Uterus (tissue), 4 donors: ENCODE data around the gene FBXL13. TPM values are rescaled to one million over a fixed set of nuclear protein-coding genes. Genes with fewer than 3 reads are reported as not detected.

ENCODE experiments used
- DNase-seq, 2 donors: peaks; one replicate each; pipeline ENCODE4 v3.0.0-alpha.2; 2019 to 2020
- H3K27ac ChIP-seq, 2 donors: fragments of 200-600 bp; sonication (generic); 1 replicate in 1 of 2; 2 replicates in 1 of 2; pipeline ENCODE4 v1.5.1; 2016 to 2018
- H3K27me3 ChIP-seq, 2 donors: fragments of 200-600 bp; sonication (generic); one replicate each; pipeline ENCODE4 v1.5.1; 2018 to 2019; ENCODE audit warnings: control low read depth in 1 of 2
- H3K36me3 ChIP-seq, 2 donors: fragments of 200-600 bp; sonication (generic); one replicate each; pipeline ENCODE4 v1.5.1; 2019; ENCODE audit warnings: control low read depth in 1 of 2
- H3K4me1 ChIP-seq, 2 donors: fragments of 200-600 bp; sonication (generic); one replicate each; pipeline ENCODE4 v1.5.1; 2018 to 2019; ENCODE audit warnings: control low read depth in 1 of 2
- H3K4me3 ChIP-seq, 2 donors: fragments of 200-600 bp; sonication (generic); 1 replicate in 1 of 2; 2 replicates in 1 of 2; pipeline ENCODE4 v1.5.1; 2018 to 2019; ENCODE audit warnings: mild to moderate bottlenecking in 1 of 2
- H3K9me3 ChIP-seq, 2 donors: fragments of 200-600 bp; sonication (generic); one replicate each; pipeline ENCODE4 v1.5.1; 2019; ENCODE audit warnings: control low read depth in 1 of 2
- POLR2A ChIP-seq, 2 donors: fragments of 450-650 bp; IDR thresholded peaks; one replicate each; pipeline ENCODE4 v1.6.1; 2016; ENCODE audit warnings: antibody characterized with exemption in 2 of 2, mild to moderate bottlenecking in 1 of 2, moderate library complexity in 1 of 2
- intact Hi-C: fragments of 100-400 bp; cut with DNase I; formaldehyde crosslinking; loops from one replicate; pipeline ENCODE4 v1.15.1; 2023; ENCODE audit warnings: low total_unique reads
- total RNA-seq, 4 donors: library from RNA; depleted of rRNA in 3 of 4; stranded (reverse); fragments of >200 nt in 3 of 4; gene quantifications; one replicate each; pipeline versions ENCODE4 v1.1.0 to v1.2.4, GENCODE V29; 2014 to 2023
- TF ChIP-seq, protein P1 (sequence below), 4 experiments: fragments of 200-600 bp in 2 of 4; fragments of 450-650 bp in 2 of 4; sonication (generic) in 2 of 4; IDR thresholded peaks; one replicate each; pipeline ENCODE4 v1.5.1; 2016 to 2019; ENCODE audit warnings: antibody characterized with exemption in 4 of 4, mild to moderate bottlenecking in 2 of 4, moderate library complexity in 1 of 4
- donor health status: DM: yes; HTN: yes; CAD: no.

The FBXL13 gene
- total RNA-seq, 4 donors from 2014 or later, result 1.2 to 12.9 (median 5.5) TPM

DNA sequence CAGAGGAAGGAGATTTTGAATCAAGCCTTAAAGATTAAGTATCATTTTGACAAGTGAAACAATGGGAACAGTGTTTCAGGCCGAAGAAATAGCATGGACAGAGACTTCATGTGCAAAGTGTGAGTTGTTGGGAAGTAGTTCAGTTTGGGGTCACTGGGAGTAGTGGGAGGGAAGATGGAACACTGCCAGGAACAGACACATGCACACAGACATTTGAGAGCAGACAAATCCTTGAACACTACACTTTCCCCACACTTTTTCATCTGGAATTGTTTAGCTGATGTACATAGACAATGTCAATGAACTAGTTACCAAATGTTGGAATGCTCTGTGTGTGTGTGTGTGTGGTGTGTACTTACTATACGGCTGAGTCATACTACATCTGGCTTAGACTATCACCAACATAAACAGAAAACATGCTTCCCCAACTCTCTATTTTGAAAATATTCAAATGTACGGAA, 214.2 kb downstream of the FBXL13 start:
- Histone ChIP-seq H3K9me3 (no peaks in the 10 kb centered on the region), H3K36me3 (no peaks in the 10 kb centered on the region), H3K27me3 (no peaks in the 10 kb centered on the region), H3K4me1 (no peaks in the 10 kb centered on the region), H3K4me3 (no peak overlapping the region), H3K27ac (peak overlapping the region in 1 of 2 donors; percentile 14)
- intact Hi-C loops, result no loop called here
- no peak for DNase-seq
- TF ChIP-seq, protein P1, sequence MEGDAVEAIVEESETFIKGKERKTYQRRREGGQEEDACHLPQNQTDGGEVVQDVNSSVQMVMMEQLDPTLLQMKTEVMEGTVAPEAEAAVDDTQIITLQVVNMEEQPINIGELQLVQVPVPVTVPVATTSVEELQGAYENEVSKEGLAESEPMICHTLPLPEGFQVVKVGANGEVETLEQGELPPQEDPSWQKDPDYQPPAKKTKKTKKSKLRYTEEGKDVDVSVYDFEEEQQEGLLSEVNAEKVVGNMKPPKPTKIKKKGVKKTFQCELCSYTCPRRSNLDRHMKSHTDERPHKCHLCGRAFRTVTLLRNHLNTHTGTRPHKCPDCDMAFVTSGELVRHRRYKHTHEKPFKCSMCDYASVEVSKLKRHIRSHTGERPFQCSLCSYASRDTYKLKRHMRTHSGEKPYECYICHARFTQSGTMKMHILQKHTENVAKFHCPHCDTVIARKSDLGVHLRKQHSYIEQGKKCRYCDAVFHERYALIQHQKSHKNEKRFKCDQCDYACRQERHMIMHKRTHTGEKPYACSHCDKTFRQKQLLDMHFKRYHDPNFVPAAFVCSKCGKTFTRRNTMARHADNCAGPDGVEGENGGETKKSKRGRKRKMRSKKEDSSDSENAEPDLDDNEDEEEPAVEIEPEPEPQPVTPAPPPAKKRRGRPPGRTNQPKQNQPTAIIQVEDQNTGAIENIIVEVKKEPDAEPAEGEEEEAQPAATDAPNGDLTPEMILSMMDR (IDR thresholded peaks at IDR 0.05), result no peak
- no peak for TF ChIP-seq POLR2A (IDR thresholded peaks at IDR 0.05)

DNA sequence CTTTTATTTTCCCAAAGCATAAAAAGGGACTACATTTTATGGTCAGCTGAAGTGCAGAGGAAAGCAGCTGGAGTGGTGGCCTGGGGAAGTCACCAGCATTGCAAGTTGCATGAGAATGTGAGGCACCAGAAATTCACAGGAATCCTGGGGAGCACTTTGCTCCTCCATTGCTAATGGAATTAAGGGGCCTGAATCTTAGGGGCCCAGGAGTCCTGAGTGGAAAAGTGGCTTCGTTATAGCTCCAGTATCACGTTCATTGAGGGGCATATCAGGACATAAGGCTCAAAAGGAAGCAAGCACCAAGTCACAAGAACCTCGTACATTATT, 214.8 kb downstream of the FBXL13 start:
- Histone ChIP-seq H3K27me3 (no peaks in the 10 kb centered on the region), H3K4me3 (no peak overlapping the region), H3K9me3 (no peaks in the 10 kb centered on the region), H3K36me3 (no peaks in the 10 kb centered on the region), H3K27ac (peak overlapping the region in 1 of 2 donors; percentile 34), H3K4me1 (no peaks in the 10 kb centered on the region)
- DNase-seq, result no peak
- TF ChIP-seq, protein P1 (IDR thresholded peaks at IDR 0.05), result no peak
- TF ChIP-seq POLR2A (IDR thresholded peaks at IDR 0.05), result no peak
- intact Hi-C loops, result no loop called here

DNA sequence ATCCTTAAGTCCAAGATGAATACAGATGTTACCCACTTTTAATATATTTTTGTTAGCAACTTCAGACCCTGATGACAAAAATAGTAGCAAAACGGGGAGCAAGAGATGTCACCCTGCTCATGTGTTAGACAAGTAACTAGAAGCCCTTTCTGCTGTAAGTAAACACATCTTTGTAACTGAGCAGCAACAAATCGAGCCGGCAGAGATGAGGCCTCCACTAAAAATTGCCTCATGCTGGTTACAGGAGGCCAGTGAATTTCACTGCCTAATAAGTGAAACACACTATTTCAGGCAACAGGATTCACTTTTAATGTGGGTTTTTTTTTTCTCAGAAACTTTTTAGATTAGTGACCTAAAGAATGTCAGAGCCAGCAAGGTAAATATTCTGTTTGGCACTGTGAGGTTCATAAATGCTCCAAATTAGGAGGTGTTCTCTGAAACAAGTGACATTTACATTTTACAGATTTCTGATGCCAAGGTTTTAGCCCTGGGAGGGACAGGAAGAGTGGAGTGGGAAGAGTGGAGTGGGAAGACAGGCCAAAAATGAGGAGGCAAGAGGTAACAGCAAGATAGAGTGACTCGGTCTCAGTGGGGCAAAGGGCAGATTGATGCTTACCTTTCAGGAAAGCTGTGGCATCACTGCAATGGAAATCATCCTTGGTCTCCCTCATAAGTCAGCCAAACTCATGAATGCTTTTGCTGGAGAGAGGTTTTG, 215.4 kb downstream of the FBXL13 start:
- H3K36me3 ChIP-seq, result no peaks in the 10 kb centered on the region
- H3K4me1 ChIP-seq, result no peaks in the 10 kb centered on the region
- intact Hi-C loops, result no loop called here
- H3K27me3 ChIP-seq, result no peaks in the 10 kb centered on the region
- TF ChIP-seq, protein P1 (IDR thresholded peaks at IDR 0.05), result no peak
- no peak for TF ChIP-seq POLR2A (IDR thresholded peaks at IDR 0.05)
- H3K4me3 ChIP-seq, result no peak overlapping the region
- no peak for DNase-seq
- H3K9me3 ChIP-seq, result no peaks in the 10 kb centered on the region
- peak overlapping the region in 1 of 2 donors; percentile 34 for H3K27ac ChIP-seq

DNA sequence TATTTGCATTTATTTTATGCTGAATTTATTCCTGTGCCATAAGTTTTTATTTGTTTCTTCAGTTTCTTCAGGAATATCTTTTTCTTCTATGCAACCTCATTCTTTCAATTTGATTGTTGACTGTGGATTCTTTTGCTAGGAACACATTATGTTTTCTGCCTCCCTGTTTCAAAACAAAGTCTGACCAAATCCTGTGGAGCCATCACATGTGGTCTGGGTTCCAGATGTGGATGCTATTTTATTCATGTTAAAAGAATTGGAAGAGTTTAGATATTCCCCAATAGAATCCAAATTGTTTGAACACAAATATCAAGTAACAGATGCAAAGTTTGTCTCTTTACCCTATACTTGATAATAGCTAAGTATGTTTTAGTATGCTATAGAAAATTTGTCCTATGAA, 218.6 kb downstream of the FBXL13 start:
- Histone ChIP-seq H3K27ac (no peak overlapping the region), H3K36me3 (no peaks in the 10 kb centered on the region), H3K27me3 (no peaks in the 10 kb centered on the region), H3K4me1 (no peaks in the 10 kb centered on the region), H3K9me3 (no peaks in the 10 kb centered on the region), H3K4me3 (no peak overlapping the region)
- DNase-seq, result no peak
- TF ChIP-seq POLR2A (IDR thresholded peaks at IDR 0.05), result no peak
- TF ChIP-seq, protein P1 (IDR thresholded peaks at IDR 0.05), result no peak
- intact Hi-C loops, result no loop called here

DNA sequence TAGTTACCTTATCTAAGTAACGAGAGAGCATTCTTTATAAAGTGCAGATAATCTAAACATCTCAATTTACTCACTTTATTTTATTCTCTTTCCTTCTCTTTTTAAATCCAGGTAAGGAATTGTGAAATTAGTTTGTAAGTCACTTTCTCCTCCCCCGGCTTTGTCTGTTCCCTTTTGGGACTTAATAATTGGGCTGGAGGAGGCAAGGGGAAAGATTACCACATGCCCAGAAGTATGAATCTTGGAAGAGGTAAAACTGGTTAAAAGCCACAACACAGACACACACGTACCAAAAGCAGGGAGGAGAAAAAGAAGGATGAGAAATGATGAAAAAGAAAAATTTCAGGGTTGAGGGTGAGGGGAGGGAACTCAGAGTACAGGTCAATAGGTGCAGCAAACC, 225.1 kb downstream of the FBXL13 start:
- intact Hi-C loops, result no loop called here
- TF ChIP-seq, protein P1 (IDR thresholded peaks at IDR 0.05), result no peak
- TF ChIP-seq POLR2A (IDR thresholded peaks at IDR 0.05), result no peak
- Histone ChIP-seq H3K27me3 (no peaks in the 10 kb centered on the region), H3K4me1 (no peaks in the 10 kb centered on the region), H3K4me3 (no peak overlapping the region), H3K27ac (no peak overlapping the region), H3K36me3 (no peaks in the 10 kb centered on the region), H3K9me3 (no peaks in the 10 kb centered on the region)
- DNase-seq, result no peak
